ENCODE data around the gene SETD9.

DNA sequence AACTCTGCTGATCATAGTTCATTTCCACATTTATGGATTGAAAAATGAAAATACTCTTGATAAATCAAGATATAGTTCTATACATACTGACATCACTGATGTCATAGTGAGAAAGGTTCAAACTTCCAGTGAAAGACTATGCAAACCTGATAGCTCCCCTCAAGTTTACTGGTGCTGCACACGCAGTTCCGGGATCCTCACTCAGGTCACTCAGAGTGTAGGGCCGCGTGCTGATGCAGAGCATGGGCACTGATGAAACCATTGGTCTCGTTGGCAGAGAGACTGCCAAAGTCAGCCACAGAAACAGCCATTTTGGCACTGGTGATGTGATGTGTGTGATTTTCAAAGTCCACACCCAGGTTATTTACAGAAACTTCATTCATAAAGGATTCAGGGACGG, 13.5 kb downstream of the SETD9 start:
- TF ChIP-seq, protein P1, sequence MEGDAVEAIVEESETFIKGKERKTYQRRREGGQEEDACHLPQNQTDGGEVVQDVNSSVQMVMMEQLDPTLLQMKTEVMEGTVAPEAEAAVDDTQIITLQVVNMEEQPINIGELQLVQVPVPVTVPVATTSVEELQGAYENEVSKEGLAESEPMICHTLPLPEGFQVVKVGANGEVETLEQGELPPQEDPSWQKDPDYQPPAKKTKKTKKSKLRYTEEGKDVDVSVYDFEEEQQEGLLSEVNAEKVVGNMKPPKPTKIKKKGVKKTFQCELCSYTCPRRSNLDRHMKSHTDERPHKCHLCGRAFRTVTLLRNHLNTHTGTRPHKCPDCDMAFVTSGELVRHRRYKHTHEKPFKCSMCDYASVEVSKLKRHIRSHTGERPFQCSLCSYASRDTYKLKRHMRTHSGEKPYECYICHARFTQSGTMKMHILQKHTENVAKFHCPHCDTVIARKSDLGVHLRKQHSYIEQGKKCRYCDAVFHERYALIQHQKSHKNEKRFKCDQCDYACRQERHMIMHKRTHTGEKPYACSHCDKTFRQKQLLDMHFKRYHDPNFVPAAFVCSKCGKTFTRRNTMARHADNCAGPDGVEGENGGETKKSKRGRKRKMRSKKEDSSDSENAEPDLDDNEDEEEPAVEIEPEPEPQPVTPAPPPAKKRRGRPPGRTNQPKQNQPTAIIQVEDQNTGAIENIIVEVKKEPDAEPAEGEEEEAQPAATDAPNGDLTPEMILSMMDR (IDR thresholded peaks at IDR 0.05) = no peak
- no peak for TF ChIP-seq POLR2A (IDR thresholded peaks at IDR 0.05)
